Fibroblast of pulmonary artery (primary cell): Measurements from ENCODE around the gene COL9A2.

Experiments used
- DNase-seq: peaks from one replicate; pipeline ENCODE4 v3.0.0-alpha.2; 2010; ENCODE audit warnings: low read depth
- H3K4me3 ChIP-seq: replicated peaks from 2 replicates; pipeline ENCODE4 v1.5.1; 2011; ENCODE audit warnings: low read depth, mild to moderate bottlenecking, control low read depth, low read length, moderate library complexity
- TF ChIP-seq, protein P1 (sequence below): IDR thresholded peaks from 2 replicates; pipeline ENCODE4 v1.5.1; 2011; ENCODE audit warnings: mild to moderate bottlenecking, control low read depth, low read length, inconsistent platforms; ENCODE audit errors: missing control alignments

The COL9A2 gene

DNA sequence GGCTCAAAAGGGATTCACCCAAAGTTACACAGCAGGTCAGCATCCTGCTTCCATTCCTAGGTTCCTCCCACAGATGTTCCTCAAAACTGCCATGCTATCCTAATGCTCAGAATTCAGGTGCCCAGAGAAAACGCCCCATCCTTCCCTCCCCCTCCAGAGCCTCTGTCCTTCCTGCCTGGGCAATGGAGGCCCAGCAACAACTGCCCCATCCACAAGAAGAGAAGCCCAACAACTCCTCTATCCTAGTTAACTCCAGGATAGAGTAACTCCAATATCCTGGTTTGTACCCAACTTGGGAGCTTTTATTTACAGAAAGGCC lies 16.9 kb downstream of the COL9A2 start:
- TF ChIP-seq, protein P1, sequence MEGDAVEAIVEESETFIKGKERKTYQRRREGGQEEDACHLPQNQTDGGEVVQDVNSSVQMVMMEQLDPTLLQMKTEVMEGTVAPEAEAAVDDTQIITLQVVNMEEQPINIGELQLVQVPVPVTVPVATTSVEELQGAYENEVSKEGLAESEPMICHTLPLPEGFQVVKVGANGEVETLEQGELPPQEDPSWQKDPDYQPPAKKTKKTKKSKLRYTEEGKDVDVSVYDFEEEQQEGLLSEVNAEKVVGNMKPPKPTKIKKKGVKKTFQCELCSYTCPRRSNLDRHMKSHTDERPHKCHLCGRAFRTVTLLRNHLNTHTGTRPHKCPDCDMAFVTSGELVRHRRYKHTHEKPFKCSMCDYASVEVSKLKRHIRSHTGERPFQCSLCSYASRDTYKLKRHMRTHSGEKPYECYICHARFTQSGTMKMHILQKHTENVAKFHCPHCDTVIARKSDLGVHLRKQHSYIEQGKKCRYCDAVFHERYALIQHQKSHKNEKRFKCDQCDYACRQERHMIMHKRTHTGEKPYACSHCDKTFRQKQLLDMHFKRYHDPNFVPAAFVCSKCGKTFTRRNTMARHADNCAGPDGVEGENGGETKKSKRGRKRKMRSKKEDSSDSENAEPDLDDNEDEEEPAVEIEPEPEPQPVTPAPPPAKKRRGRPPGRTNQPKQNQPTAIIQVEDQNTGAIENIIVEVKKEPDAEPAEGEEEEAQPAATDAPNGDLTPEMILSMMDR = no peak
- DNase-seq = no peak
- no peak overlapping the region for H3K4me3 ChIP-seq

DNA sequence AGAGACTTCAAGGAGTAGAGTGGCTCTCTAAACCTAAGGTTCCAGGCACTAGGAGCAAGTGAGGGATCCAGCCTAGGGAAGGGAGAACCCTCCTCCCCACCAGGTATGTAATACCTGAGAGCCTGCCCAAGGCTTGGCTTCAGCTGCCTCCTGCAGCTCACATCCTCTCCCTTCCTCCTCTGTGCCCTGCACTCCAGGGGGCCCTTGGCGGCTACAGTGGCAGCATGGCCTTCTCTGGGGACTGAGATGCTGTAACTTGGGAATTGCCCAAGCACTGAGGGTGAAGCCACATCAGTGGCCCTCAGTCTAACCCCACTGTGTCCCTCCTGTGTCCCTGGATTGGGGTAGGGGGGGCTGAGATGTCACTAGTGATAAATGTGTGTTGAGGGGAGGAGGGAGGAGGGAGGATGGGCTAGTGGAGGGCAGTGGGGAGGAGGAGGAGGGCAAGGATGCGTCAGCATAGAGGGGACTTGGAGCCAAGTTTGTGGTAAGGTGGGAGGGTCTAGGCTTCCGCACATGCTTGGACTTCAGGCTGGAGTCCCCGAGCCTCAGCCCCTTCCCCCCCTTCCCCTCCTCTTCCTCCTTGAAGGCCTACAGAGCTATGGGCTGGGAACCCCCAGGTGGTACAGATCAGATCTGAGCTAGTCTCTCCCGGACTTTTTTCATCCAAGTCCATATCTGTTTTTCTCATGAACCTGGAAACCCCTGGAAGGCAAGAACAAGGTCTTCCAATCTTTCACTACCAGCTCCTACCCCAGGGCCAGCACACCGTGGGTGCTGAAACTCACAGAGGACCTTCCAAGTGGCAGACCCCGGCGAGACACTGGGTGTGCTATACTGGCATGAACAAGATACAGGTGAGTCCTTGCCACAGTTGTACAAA lies 17.5 kb downstream of the COL9A2 start:
- TF ChIP-seq, protein P1 = no peak
- H3K4me3 ChIP-seq = no peak overlapping the region
- peak; percentile 31 for DNase-seq

DNA sequence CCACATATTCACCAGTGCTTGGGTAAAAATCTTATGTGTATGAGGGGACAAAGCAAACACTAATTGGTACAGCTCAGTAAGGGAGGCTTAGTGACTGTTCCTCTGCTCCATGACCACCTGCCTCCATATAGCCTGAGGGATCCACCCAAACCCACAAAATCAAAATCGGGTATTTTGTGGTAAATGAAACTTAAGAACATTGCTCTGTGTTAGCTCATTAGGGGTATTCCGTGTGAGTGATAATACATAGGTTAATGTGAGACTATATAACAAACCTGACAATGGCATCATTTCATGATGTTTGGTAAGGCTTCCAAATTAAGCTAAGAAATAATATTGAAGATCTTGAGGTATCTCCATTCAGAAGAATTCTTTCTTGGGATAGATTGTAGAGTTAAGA lies 25.8 kb downstream of the COL9A2 start:
- no peak for DNase-seq
- H3K4me3 ChIP-seq = no peak overlapping the region
- TF ChIP-seq, protein P1 = no peak

DNA sequence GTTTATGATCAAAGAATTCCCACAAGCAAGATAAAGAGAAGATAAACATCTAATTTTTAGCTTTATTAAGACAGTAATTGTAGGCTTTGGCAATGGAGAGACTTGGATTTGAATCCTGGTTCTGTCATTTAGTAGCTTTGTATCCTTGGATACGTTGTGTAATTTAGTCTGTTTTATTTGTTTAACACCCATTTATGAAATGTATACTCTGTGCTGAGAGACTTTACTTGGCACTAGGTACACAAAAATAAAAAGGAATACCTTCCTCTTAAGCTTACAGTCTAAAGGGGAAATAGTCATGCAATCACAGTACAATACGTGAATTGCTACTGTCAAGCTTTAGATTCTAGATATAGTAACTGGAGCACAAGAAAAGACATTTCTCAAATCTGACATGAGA lies 35.2 kb downstream of the COL9A2 start:
- TF ChIP-seq, protein P1 = no peak
- no peak overlapping the region for H3K4me3 ChIP-seq
- no peak for DNase-seq

DNA sequence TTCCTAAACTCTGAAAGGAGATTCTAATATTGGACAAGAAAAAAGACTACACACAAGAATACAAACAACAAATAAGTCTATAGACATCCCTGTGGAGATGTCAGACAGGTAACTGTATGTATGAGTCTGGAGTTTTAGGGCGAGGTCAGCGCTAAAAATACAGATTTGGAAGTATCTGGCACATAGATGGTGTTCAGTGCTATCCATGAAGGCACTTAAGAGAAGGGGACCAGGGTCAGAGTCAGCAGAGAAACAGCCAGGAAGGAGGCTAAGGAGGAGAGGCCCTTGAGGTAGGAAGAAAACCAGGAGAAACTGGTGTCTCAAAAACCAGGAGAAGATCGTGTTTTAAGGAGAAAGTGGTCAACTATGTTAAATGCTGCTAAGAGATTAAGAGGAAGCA lies 41.0 kb downstream of the COL9A2 start:
- DNase-seq = no peak
- H3K4me3 ChIP-seq = no peak overlapping the region
- TF ChIP-seq, protein P1 = no peak

DNA sequence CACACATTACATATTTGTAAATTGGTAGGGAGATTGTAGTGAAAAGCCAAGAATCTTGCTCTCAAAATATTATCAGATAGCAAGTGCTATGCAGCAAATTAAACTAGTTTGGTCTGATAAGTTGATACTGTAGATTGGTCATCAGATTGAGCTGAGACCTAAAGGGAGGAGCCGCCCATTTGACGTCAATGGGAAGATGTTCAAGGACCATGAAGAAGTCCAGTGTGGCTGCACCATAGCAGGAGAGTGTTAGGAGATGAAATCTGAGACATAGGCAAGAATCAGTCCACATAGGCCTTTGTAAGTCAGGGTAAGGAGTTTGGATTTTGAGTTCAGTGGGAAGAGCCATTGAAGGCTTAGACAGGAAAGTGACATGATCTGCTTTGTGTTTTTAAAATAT lies 42.8 kb downstream of the COL9A2 start:
- DNase-seq = no peak
- H3K4me3 ChIP-seq = no peak overlapping the region
- TF ChIP-seq, protein P1 = no peak

DNA sequence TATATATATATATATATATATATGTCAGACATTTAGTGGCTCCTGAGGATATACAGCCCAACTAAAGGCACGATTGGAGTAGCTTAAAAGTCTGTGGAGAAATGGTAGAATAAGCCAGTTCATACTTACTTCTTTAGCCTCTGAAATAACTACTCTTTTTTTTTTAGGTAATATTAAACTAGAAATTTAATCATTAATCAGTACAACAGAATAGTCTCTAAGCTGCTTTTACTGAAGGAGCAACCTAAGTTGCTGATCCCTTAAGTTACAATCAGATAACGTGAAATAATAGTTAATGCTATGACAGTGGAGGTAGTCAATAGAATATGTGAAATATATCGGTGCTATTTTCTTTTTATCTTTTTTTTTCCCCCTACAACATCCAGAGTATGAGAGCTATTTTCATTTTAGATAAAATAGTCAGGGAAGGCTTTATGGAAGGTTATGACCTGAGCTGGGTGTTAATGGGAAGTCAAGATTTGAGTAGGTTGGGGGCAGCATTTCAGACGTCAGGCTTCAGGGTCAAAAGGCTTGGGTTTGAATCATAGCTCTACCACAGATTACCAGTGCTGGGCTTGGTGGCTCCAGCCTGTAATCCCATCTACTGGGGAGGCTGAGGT lies 43.4 kb downstream of the COL9A2 start:
- H3K4me3 ChIP-seq = no peak overlapping the region
- TF ChIP-seq, protein P1 = no peak
- DNase-seq = no peak
